NB4 (cell line): ENCODE data around the gene NAPSA.

Source experiments
- DNase-seq: peaks from one replicate; pipeline ENCODE4 v3.0.0; 2010; ENCODE audit warnings: low read depth
- H3K4me3 ChIP-seq: one replicate; pipeline ENCODE4 v1.5.1; 2011; ENCODE audit warnings: mild to moderate bottlenecking, low read depth, low read length, moderate library complexity
- MYC ChIP-seq: IDR thresholded peaks from 2 replicates; pipeline ENCODE4 v1.6.1; 2011; ENCODE audit warnings: low read depth, low read length
- POLR2A ChIP-seq: IDR thresholded peaks from 2 replicates; pipeline ENCODE4 v1.6.1; 2011; ENCODE audit warnings: mild to moderate bottlenecking; ENCODE audit not compliant: insufficient read length; ENCODE audit errors: extremely low read depth
- TF ChIP-seq, protein P1 (sequence below): IDR thresholded peaks from 2 replicates; pipeline ENCODE4 v1.6.1; 2011; ENCODE audit warnings: low read depth, low read length
- TF ChIP-seq, protein P2 (sequence below): IDR thresholded peaks from one replicate; pipeline ENCODE4 v1.5.1; 2012; ENCODE audit warnings: low read depth, low read length

NAPSA gene

GRCh38 chr19:50378169-50378862 is 12.9 kb upstream of the NAPSA start:
- DNase-seq: no peak
- TF ChIP-seq POLR2A: no peak
- no peak for TF ChIP-seq MYC
- TF ChIP-seq, protein P1, sequence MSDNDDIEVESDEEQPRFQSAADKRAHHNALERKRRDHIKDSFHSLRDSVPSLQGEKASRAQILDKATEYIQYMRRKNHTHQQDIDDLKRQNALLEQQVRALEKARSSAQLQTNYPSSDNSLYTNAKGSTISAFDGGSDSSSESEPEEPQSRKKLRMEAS: no peak
- TF ChIP-seq, protein P2, sequence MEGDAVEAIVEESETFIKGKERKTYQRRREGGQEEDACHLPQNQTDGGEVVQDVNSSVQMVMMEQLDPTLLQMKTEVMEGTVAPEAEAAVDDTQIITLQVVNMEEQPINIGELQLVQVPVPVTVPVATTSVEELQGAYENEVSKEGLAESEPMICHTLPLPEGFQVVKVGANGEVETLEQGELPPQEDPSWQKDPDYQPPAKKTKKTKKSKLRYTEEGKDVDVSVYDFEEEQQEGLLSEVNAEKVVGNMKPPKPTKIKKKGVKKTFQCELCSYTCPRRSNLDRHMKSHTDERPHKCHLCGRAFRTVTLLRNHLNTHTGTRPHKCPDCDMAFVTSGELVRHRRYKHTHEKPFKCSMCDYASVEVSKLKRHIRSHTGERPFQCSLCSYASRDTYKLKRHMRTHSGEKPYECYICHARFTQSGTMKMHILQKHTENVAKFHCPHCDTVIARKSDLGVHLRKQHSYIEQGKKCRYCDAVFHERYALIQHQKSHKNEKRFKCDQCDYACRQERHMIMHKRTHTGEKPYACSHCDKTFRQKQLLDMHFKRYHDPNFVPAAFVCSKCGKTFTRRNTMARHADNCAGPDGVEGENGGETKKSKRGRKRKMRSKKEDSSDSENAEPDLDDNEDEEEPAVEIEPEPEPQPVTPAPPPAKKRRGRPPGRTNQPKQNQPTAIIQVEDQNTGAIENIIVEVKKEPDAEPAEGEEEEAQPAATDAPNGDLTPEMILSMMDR: no peak
- H3K4me3 ChIP-seq: no peak overlapping the region

- no peak for DNase-seq
- TF ChIP-seq, protein P2: no peak
- TF ChIP-seq POLR2A (no peak), MYC (no peak)
- TF ChIP-seq, protein P1: no peak
- H3K4me3 ChIP-seq: no peak overlapping the region
Measured at GRCh38 chr19:50377517-50377916, 12.1 kb upstream of the NAPSA start.

DNA sequence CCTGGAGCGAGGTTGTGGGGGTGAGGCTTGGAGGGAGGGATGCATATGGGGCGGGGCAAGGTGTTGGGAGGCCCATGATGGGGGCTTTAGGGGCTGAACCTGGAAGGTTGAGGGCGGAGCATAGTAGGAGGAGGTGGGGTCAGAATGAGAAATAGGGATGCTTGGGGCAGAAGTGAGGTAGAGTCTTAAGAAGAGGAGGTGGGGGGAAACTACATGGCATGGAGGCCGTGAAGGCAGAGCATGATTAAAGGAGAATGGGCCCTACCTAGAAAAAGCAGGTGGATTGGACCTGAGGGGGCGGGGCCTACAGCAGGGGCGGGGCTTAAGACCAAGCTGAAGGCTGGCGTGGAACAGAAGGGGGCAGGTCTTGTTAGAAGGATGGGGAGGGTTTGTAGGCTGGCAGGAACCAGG is 11.6 kb upstream of the NAPSA start:
- TF ChIP-seq, protein P1: no peak
- TF ChIP-seq, protein P2: no peak
- TF ChIP-seq MYC (no peak), POLR2A (no peak)
- no peak for DNase-seq
- peak overlapping the region; percentile 9 for H3K4me3 ChIP-seq

DNA sequence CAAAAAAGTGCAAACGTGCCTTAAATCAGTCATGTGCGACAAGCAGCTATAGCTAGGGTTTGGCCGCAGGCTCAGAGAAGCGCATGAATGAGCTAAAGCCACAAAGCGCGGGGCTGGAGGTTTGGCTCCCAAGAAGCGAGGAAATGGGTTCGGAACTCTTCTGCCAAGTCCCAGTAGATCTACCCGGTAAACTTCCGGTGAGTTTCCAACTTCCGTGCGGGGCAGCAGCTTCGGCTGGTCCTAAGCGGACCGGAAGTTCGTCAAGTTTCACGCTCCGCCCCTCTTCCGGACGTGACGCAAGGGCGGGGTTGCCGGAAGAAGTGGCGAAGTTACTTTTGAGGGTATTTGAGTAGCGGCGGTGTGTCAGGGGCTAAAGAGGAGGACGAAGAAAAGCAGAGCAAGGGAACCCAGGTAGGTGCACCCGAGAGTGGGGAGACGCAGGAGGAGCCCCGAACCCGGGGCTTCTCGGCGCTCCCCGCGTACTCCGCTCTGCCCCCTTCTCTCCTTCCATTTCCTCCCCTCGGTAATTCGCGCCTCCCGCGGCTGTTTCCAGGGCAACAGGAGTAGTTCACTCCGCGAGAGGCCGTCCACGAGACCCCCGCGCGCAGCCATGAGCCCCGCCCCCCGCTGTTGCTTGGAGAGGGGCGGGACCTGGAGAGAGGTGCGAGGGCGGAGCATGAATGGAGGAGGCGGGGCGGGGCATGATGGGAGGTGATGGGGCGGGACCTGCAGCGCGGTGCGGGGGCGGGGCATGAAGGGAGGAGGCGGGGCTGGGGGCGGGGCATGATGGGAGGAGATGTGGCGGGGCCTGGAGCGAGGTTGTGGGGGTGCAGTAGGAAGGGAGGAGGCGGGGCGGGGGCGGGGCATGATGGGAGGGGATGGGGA is 11.0 kb upstream of the NAPSA start, which contains the start of gene NR1H2:
TSS of gene NR1H2 (plus strand) at position 292 of the 885 bp plus-strand sequence. CDS start 1,149 bp downstream, outside the sequence.
- peak within 1 kb of the TSS; percentile 88 for H3K4me3 ChIP-seq
- TF ChIP-seq, protein P2: no peak
- TF ChIP-seq POLR2A: peak; percentile 78
- TF ChIP-seq, protein P1: peak; percentile 61
- TF ChIP-seq MYC: peak; percentile 79

GRCh38 chr19:50371914-50372475 is 6.6 kb upstream of the NAPSA start:
- H3K4me3 ChIP-seq: no peak overlapping the region
- TF ChIP-seq MYC: no peak
- TF ChIP-seq, protein P2: no peak
- no peak for TF ChIP-seq POLR2A
- TF ChIP-seq, protein P1: no peak
- DNase-seq: peak; percentile 50

More for the DNA sequence above, 11.0 kb upstream of the NAPSA start, which contains the start of gene NR1H2:
- DNase-seq: peak; percentile 97
